Amniotic stem cell (primary cell): Measurements from ENCODE around the gene TVP23B.
"Not testable (repeated sequence)": the region's sequence is repeated elsewhere in the genome, so short reads cannot be mapped to it uniquely, and the experiment has no call there.

Experiments used
- DNase-seq: peaks from one replicate; lab custom pipeline; 2025; lab: John Stamatoyannopoulos, UW

The TVP23B gene

GRCh38 chr17:18780991-18781718 is at the start of gene TVP23B:
TSS of gene TVP23B (plus strand) at chr17:18781183. CDS start at chr17:18781294, 111 bp downstream.
- DNase-seq: peak; percentile 62

DNA sequence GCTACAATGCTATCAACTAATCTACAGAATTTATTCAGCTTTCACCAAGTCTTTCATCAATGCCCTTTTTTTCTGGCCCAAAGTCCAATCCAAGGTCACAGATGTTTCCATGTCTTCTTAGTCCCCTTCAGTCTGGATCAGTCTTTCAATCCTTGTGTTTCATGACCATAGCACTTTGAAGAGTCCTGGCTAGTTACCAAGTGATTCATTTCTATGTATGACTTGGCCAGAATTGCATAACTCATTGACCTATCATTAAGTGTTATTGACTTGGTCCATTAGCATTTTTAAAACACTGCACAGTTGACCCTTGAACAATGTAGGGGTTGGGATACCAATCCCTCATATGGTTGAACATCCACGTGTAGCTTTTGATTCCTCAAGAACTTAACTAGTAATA is 48.5 kb upstream of the TVP23B start:
- DNase-seq: not testable (repeated sequence)

GRCh38 chr17:18733350-18733749 is 47.6 kb upstream of the TVP23B start:
- DNase-seq: not testable (repeated sequence)

DNA sequence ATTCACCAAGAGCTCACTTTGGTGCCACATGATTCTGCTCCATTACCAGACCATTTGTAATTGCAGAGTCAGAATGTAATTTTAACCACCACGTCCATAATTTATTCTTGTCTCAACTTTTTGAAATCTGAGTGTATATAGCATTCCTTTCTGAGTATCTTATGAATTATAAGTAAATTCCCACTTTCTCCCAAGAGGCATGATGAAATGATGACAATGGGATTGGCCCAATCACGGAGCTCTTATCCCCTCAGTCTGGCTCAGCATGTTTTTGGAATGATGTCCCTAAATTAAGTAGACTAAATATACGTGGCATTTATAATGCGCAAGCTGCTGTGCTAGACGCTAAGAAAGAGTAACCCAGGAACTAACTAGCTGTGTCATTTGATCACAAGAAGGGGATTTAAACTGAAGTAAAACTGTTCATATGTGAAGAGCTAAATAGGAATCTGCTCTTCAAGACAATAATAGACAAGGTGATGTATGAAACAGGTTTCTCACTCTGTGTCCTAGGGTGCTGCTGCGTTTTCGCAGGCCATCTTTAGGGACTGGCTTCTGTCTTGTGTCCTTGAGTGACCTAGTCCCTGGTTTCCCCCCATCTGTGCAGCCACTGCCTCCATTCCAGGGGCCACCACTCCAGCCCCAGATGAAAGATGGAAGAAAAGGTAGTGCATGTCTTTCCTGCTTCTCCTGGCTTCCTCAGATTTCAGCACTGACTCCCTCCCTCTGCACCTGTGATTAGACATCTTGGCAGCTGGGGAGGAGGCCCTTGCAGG is 41.2 kb upstream of the TVP23B start:
- not testable (repeated sequence) for DNase-seq

DNA sequence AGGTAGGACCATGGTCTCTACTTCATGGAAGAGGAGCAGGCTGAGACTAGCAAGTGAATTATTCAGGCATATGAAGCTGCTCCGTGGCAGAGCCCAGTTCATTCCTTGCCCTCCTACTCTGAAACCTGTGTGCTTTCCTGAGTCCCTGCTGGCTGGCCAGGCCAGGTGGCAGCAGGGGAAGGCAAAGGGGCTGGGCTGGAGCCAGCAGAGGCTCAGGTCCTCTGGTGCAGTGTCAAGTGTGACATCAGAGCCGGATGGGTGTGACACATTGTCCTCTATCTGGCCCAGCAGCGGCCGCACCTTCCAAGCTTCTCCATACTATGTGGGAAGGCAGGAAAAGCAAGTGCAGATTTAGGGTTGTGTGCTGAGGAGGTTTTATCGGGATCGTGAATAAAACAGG is 39.8 kb upstream of the TVP23B start:
- not testable (repeated sequence) for DNase-seq

- not testable (repeated sequence) for DNase-seq
Measured at GRCh38 chr17:18743699-18744421, 37.1 kb upstream of the TVP23B start, which contains the start of gene FBXW10. TSS of gene FBXW10 (plus strand) at chr17:18744054. CDS start at chr17:18744245, 191 bp downstream.

GRCh38 chr17:18744726-18745125 is 36.3 kb upstream of the TVP23B start:
- not testable (repeated sequence) for DNase-seq

DNA sequence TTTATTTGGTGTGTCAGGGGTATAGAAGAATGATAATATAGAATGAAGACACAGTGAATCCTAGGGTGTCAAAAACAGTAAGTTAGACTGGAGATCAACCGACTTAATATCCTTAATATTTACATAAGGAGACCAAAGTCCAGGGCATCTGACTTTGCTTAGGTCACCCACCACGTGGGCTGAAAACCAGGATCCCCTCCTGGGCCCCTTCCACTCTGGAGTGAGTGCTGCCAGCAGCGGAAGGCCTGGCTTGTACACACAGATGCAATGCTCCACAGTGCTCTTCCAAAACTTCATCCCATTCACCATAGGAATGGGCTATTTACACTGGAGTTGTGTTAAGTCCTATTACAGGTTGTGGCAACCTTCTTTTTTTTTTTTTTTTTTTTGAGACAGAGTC is 34.4 kb upstream of the TVP23B start:
- DNase-seq: not testable (repeated sequence)

GRCh38 chr17:18747501-18747900 is 33.5 kb upstream of the TVP23B start:
- not testable (repeated sequence) for DNase-seq

DNA sequence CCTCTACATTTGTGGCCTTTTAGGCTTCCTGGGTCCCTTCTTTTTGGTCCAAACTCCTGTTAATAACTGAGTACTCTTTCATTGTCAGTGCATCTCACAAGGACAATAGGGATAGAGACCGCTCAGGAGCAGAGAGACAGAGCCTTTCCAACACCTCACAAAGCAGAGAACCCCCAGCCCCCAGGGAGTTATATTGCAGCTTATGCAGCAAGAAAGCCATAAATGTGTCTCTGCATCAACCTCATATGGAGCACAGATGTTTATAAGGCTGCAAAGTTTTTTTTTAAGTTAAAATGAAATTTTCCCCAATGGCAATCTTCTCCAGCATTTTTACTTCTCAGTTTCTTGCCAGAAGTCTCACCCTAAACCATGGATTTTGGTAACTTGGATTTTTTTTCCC is 30.7 kb upstream of the TVP23B start:
- DNase-seq: not testable (repeated sequence)

DNA sequence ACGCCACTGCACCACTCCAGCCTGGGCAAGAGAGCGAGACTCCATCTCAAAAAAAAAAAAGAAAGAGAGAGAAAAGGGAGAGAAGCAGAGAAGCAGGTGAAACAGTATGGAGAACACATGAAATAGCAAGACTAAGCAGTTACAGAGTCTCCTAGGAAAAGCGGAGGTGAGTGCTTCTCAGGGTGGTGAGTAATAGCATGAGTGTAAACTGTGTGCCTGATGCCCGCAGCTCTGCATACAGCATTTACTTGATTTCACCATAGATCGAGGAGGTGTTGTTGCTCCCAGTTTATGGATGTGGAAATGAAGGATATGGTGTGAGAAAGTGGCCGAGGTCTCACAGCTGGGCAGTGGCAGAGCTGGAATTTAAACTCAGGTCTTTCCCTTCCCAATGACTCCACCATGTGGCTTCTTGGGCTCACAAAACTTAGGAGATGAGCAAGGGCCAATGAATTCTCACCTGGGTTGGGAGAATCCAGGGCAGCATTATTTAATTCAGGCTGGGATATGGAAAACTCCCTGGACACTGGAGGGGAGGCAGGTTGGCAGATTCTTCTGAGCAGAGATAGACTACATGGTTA is 27.1 kb upstream of the TVP23B start:
- DNase-seq: not testable (repeated sequence)

DNA sequence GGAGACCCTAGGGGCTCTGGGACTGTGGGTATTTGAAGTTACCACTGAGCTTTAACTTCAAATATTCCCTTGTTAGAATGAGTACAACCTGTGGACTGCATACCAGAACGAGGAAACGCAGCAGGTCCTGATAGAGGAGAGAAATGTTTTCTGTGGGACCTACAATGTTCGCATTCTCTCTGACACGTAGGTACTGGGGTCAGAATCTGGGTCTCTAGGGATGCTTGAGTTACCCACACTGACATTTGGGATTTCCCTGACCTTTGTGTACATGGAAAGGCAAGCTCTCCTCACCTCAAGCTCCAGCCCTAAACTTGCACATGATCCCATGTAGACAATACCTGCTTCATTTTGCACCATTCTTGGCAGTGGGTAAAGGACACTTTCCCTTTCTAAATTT is 25.0 kb upstream of the TVP23B start:
- not testable (repeated sequence) for DNase-seq

GRCh38 chr17:18757368-18758044 is 23.5 kb upstream of the TVP23B start:
- DNase-seq: not testable (repeated sequence)

DNA sequence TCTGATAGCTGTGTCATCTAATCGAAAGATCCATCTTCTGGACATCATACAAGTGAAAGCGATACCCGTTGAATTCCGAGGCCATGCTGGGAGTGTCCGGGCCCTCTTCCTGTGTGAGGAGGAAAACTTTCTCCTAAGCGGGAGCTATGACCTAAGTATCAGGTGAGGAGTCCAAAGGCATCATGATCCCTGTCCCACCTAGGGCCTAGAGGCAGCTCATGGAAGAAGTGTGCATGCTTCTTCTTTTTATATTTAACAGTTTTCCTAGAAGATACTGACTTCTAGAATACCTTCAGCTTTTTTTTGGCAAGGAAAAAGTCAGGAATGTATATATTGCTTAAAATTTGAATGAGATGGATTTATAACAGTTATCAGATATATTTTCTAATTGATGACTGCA is 22.6 kb upstream of the TVP23B start:
- DNase-seq: not testable (repeated sequence)

GRCh38 chr17:18760221-18760620 is 20.8 kb upstream of the TVP23B start:
- not testable (repeated sequence) for DNase-seq

DNA sequence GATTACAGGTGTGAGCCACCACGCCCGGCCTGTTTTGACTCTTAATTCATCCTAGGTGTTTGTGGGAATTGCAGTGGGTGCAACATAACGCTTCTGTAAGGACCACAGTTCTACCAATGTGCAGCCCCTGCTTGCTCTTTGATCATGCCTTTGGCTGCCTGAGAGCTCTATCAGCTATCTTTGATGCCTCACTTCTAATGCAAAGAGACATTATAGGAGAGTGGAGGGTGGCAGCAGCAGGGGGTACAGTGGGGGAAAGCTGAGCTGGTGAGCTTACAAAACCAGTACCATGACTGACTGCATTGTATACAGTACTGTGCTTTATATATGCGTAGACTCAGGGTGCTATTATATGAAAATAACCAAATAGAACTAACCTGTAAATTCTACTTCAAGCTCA is 10.4 kb upstream of the TVP23B start:
- DNase-seq: not testable (repeated sequence)

GRCh38 chr17:18771066-18771465 is 9.9 kb upstream of the TVP23B start:
- DNase-seq: not testable (repeated sequence)

DNA sequence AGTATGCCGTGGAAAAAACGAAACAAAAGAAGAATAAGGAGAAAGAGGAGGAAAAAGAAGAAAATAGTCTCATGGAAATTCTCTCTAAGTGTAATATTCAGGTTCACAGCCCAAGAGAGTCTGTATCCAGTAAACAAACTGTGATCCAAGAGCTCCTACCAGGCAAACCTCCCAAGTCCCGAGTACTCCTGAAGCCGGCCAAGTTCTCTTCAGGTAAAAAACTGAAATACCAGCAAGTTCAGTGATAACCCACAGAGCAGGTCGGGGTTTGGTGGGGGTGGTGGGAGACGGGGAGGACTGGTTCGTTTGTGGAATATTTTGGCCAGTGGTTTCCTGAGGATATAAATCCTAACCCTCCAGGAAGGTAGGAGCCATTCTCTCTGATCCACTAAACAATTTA is 8.5 kb upstream of the TVP23B start:
- no peak for DNase-seq

GRCh38 chr17:18781805-18782204 is 822 bp downstream of the TVP23B start:
- DNase-seq: not testable (repeated sequence)

DNA sequence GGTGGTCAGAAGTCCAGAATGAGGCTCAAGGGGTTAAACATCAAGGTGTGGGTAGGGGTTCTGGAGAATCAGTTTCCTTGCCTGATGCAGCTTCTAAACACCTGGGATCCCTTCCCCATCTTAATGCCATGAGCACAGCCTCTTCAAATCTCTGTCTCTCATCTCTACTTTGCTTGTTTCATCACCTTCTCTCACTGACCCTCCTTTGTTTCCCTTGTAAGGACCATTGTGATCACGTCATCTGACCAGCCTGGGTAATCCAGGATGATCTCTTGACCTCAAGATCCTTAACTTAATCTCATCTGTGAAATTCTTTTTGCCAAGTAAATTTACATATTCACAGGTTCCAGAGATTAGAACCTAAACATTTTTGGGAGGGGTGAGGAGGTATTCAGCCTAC is 5.0 kb downstream of the TVP23B start:
- DNase-seq: not testable (repeated sequence)

DNA sequence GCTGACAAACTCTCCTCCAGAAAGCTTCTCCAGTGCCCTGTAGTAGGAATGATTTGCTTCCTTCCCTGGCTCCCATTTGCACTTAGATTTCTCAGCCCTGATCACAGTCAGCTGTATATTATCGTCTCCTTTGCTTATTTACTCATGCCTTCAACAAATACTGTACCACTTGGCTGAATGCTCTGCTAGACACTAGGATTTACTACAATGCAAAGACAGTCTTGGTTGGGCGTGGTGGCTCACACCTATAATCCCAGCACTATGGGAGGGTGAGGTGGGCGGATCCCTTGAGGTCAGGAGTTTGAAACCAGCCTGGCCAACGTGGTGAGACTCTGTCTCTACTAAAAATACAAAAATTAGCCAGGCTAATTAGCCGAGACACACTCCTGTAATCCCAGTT is 5.9 kb downstream of the TVP23B start:
- DNase-seq: not testable (repeated sequence)
